HCT116 (cell line): ENCODE results near the gene ARVCF. TPM values are rescaled to one million over a fixed set of nuclear protein-coding genes. Genes with fewer than 3 reads are reported as not detected.

ENCODE experiments used
- ATAC-seq: fragments of 200-7000 bp; cut with Tn5 transposase; 2 replicates; pipeline ENCODE4 v1.9.1; 2020; ENCODE audit warnings: mild to moderate bottlenecking, moderate library complexity
- BruUV-seq: library from RNA; stranded (reverse); fragments of 400-500 nt; replicated peaks from 2 replicates; lab custom pipeline; 2021; lab: Mats Ljungman, UMichigan
- CTCF ChIA-PET: fragments of 300-600 bp; sonication (Branson Sonifier 250); formaldehyde crosslinking; loops from one replicate; lab custom pipeline; 2021; ENCODE audit warnings: antibody characterized with exemption; lab: Charles Lee
- POLR2A ChIA-PET: fragments of 300-600, 350-600 bp; sonication (Branson Sonifier 250); formaldehyde crosslinking; loops from one replicate; lab custom pipeline; 2021; ENCODE audit warnings: antibody characterized with exemption; lab: Charles Lee
- RAD21 ChIA-PET, 2 experiments: fragments of 300-600 bp; sonication (Branson Sonifier 250); formaldehyde crosslinking; loops; one replicate each; lab custom pipeline; 2023; ENCODE audit warnings: low total read pairs in 2 of 2; ENCODE audit not compliant: uncharacterized antibody in 2 of 2, unreplicated experiment in 2 of 2, low non-redundant PET in 1 of 2; lab: Charles Lee
- DNase-seq: peaks from one replicate; pipeline ENCODE4 v3.0.0-alpha.2; 2010; ENCODE audit warnings: low read depth, low spot score
- H2AFZ ChIP-seq: fragments of 200-600 bp; shearing (Covaris generic), sonication (generic); 2 replicates; pipeline ENCODE4 v1.6.1; 2017; ENCODE audit warnings: low read depth, mixed run types, mixed read lengths, antibody characterized with exemption, low read length; ENCODE audit not compliant: poor library complexity, severe bottlenecking
- H3K27ac ChIP-seq: 2 replicates; pipeline ENCODE4 v1.5.1; 2012; ENCODE audit warnings: low read depth, low read length
- H3K27me3 ChIP-seq: fragments of 200-600 bp; sonication (generic); 2 replicates; pipeline ENCODE4 v1.6.1; 2016; ENCODE audit warnings: mixed run types, low read length, mixed read lengths; ENCODE audit not compliant: insufficient read depth
- H3K36me3 ChIP-seq, 2 experiments: fragments of 200-500 bp in 1 of 2; fragments of 200-600 bp in 1 of 2; sonication (Bioruptor generic) in 1 of 2; sonication (generic) in 1 of 2; 2 replicates each; pipeline versions ENCODE4 v1.5.1 to v1.6.1; 2014 to 2016; ENCODE audit warnings: low read length in 2 of 2, inconsistent platforms in 1 of 2, mixed read lengths in 1 of 2, mixed run types in 1 of 2; ENCODE audit not compliant: insufficient read depth in 2 of 2, control insufficient read depth in 1 of 2
- H3K4me1 ChIP-seq, 2 experiments: fragments of 200-600 bp in 1 of 2; sonication (generic) in 1 of 2; 2 replicates each; pipeline versions ENCODE4 v1.5.1 to v1.6.1; 2012 to 2017; ENCODE audit warnings: low read length in 2 of 2, inconsistent platforms in 1 of 2, mild to moderate bottlenecking in 1 of 2, mixed read lengths in 1 of 2, mixed run types in 1 of 2, moderate library complexity in 1 of 2; ENCODE audit not compliant: insufficient read depth in 2 of 2, control insufficient read depth in 1 of 2
- H3K4me2 ChIP-seq: fragments of 200-600 bp; sonication (generic); 2 replicates; pipeline ENCODE4 v1.6.1; 2017; ENCODE audit warnings: mixed run types, low read length, mixed read lengths
- H3K4me3 ChIP-seq, 2 experiments: fragments of 200-600 bp in 1 of 2; sonication (generic) in 1 of 2; replicated peaks in 1 of 2; 2 replicates each; pipeline ENCODE4 v1.5.1; 2011 to 2016; ENCODE audit warnings: low read length in 2 of 2, control low read depth in 1 of 2, low read depth in 1 of 2, mild to moderate bottlenecking in 1 of 2, mixed read lengths in 1 of 2, mixed run types in 1 of 2
- H3K79me2 ChIP-seq: fragments of 200-600 bp; sonication (generic); 2 replicates; pipeline ENCODE4 v1.6.1; 2017; ENCODE audit warnings: mild to moderate bottlenecking, mixed run types, low read length, moderate library complexity, mixed read lengths; ENCODE audit not compliant: insufficient read depth
- H3K9ac ChIP-seq: fragments of 200-600 bp; sonication (generic); 2 replicates; pipeline ENCODE4 v1.6.1; 2016; ENCODE audit warnings: low read length, mixed read lengths
- H3K9me2 ChIP-seq: fragments of 200-600 bp; sonication (generic), shearing (Covaris generic); 2 replicates; pipeline ENCODE4 v1.6.1; 2017; ENCODE audit warnings: mixed run types, mild to moderate bottlenecking, moderate library complexity; ENCODE audit not compliant: insufficient read depth
- H3K9me3 ChIP-seq, 2 experiments: fragments of 200-500 bp in 1 of 2; fragments of 200-600 bp in 1 of 2; sonication (Bioruptor generic) in 1 of 2; sonication (generic) in 1 of 2; 2 replicates each; pipeline ENCODE4 v1.6.1; 2014 to 2017; ENCODE audit warnings: low read length in 2 of 2, mixed read lengths in 2 of 2, inconsistent platforms in 1 of 2, low read depth in 1 of 2, mild to moderate bottlenecking in 1 of 2, mixed run types in 1 of 2, moderate library complexity in 1 of 2; ENCODE audit not compliant: control insufficient read depth in 1 of 2, insufficient read depth in 1 of 2
- H4K20me1 ChIP-seq: fragments of 200-600 bp; sonication (generic), shearing (Covaris generic); 2 replicates; pipeline ENCODE4 v1.6.1; 2017; ENCODE audit warnings: mixed run types, mild to moderate bottlenecking, moderate library complexity; ENCODE audit not compliant: insufficient read depth
- EGR1 ChIP-seq: IDR thresholded peaks from 2 replicates; pipeline ENCODE4 v1.6.1; 2012; ENCODE audit warnings: low read depth
- ELF1 ChIP-seq: IDR thresholded peaks from 2 replicates; pipeline ENCODE4 v1.6.1; 2012; ENCODE audit warnings: low read depth, borderline replicate concordance
- EZH2 ChIP-seq: fragments of 200-600 bp; sonication (generic); IDR thresholded peaks from 2 replicates; pipeline ENCODE4 v1.6.1; 2017; ENCODE audit warnings: antibody characterized with exemption, mixed run types
- EZH2phosphoT487 ChIP-seq: fragments of 200-600 bp; IDR thresholded peaks from 2 replicates; pipeline ENCODE4 v1.6.1; 2018; ENCODE audit warnings: antibody characterized with exemption, borderline replicate concordance
- JUND ChIP-seq: IDR thresholded peaks from 2 replicates; pipeline ENCODE4 v1.6.1; 2012
- POLR2AphosphoS5 ChIP-seq: IDR thresholded peaks from 2 replicates; pipeline ENCODE4 v1.6.1; 2011; ENCODE audit warnings: mild to moderate bottlenecking, low read depth, low read length, moderate library complexity
- YY1 ChIP-seq: IDR thresholded peaks from 2 replicates; pipeline ENCODE4 v1.6.1; 2011; ENCODE audit warnings: low read length, low read depth, moderate library complexity, mild to moderate bottlenecking; ENCODE audit not compliant: insufficient replicate concordance; ENCODE audit errors: extremely low read depth
- ZFX ChIP-seq: fragments of 450-650 bp; IDR thresholded peaks from 2 replicates; pipeline ENCODE4 v1.6.1; 2017
- intact Hi-C: fragments of 100-400 bp; cut with micrococcal nuclease; formaldehyde crosslinking; loops from 2 replicates; pipeline ENCODE4 v1.10.0; 2022
- total RNA-seq: library from RNA; stranded (reverse); gene quantifications from one replicate; pipeline ENCODE4 v1.2.1, GENCODE V29; 2021; ENCODE audit not compliant: unreplicated experiment
- TF ChIP-seq, protein P1 (sequence below): IDR thresholded peaks from 2 replicates; pipeline ENCODE4 v1.6.1; 2012
- TF ChIP-seq, protein P2 (sequence below): IDR thresholded peaks from 2 replicates; pipeline ENCODE4 v1.6.1; 2012

ARVCF gene
- total RNA-seq, 1 experiment from 2014 or later = 42.8 TPM

- RAD21 ChIA-PET = no interaction called here
- POLR2A ChIA-PET = no interaction called here
- TF ChIP-seq POLR2AphosphoS5 = no peak
- Histone ChIP-seq H2AFZ (no peak overlapping the region), H3K9me2 (no peaks in the 10 kb centered on the region), H3K27me3 (no peaks in the 10 kb centered on the region), H4K20me1 (no peaks in the 10 kb centered on the region), H3K4me2 (no peak overlapping the region), H3K36me3 (peaks cover 0 to 4% of the 10 kb centered on the region in 2 experiments; a peak in 1 of 4 replicates), H3K9me3 (peaks cover 12 to 14% of the 10 kb centered on the region in 2 experiments; a peak in 1 of 4 replicates), H3K79me2 (no peaks in the 10 kb centered on the region), H3K27ac (no peak overlapping the region), H3K9ac (no peak overlapping the region), H3K4me3 (no peak overlapping the region), H3K4me1 (peaks cover 0 to 5% of the 10 kb centered on the region in 2 experiments; a peak in 1 of 4 replicates)
- intact Hi-C loops = no loop called here
- no TSS peak for BruUV-seq
- ATAC-seq (no peak), DNase-seq (no peak)
- CTCF ChIA-PET = no interaction called here
Measured at GRCh38 chr22:20000246-20001081, 16.2 kb downstream of the ARVCF start.

- intact Hi-C loops = no loop called here
- no peak for ATAC-seq
- no TSS peak for BruUV-seq
Measured at GRCh38 chr22:19998991-19999820, 17.4 kb downstream of the ARVCF start.

More at GRCh38 chr22:19998991-19999820, 17.4 kb downstream of the ARVCF start:
- no peak for DNase-seq
- H4K20me1 ChIP-seq = no peaks in the 10 kb centered on the region
- POLR2A ChIA-PET = no interaction called here
- H3K4me2 ChIP-seq = no peak overlapping the region
- no peaks in the 10 kb centered on the region for H3K27me3 ChIP-seq
- H3K36me3 ChIP-seq = no peaks in the 10 kb centered on the region
- H3K9ac ChIP-seq = no peak overlapping the region
- CTCF ChIA-PET = no interaction called here
- no peak overlapping the region for H3K27ac ChIP-seq
- no peak overlapping the region for H3K4me3 ChIP-seq
- no peak overlapping the region for H2AFZ ChIP-seq
- peaks cover 7 to 8% of the 10 kb centered on the region in 2 experiments; a peak in 1 of 4 replicates for H3K9me3 ChIP-seq
- TF ChIP-seq YY1 (no peak), ELF1 (no peak), EGR1 (no peak), JUND (no peak), ZFX (no peak), EZH2 (no peak), EZH2phosphoT487 (no peak)
- TF ChIP-seq, protein P1, sequence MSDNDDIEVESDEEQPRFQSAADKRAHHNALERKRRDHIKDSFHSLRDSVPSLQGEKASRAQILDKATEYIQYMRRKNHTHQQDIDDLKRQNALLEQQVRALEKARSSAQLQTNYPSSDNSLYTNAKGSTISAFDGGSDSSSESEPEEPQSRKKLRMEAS = no peak
- TF ChIP-seq, protein P2, sequence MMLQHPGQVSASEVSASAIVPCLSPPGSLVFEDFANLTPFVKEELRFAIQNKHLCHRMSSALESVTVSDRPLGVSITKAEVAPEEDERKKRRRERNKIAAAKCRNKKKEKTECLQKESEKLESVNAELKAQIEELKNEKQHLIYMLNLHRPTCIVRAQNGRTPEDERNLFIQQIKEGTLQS = no peak
- TF ChIP-seq, all 23 proteins: peak for 0
- H3K9me2 ChIP-seq = no peaks in the 10 kb centered on the region
- RAD21 ChIA-PET = no interaction called here
- H3K4me1 ChIP-seq = peaks cover 0 to 5% of the 10 kb centered on the region in 2 experiments; a peak in 1 of 4 replicates
- no peaks in the 10 kb centered on the region for H3K79me2 ChIP-seq
